Activated naive CD4-positive, alpha-beta T cell (primary cell): ENCODE measurements around the gene FOXP1.

ENCODE experiments used
- DNase-seq, 4 experiments: peaks; one replicate each; lab custom pipeline; 2025; lab: John Stamatoyannopoulos, UW

The FOXP1 gene

DNA sequence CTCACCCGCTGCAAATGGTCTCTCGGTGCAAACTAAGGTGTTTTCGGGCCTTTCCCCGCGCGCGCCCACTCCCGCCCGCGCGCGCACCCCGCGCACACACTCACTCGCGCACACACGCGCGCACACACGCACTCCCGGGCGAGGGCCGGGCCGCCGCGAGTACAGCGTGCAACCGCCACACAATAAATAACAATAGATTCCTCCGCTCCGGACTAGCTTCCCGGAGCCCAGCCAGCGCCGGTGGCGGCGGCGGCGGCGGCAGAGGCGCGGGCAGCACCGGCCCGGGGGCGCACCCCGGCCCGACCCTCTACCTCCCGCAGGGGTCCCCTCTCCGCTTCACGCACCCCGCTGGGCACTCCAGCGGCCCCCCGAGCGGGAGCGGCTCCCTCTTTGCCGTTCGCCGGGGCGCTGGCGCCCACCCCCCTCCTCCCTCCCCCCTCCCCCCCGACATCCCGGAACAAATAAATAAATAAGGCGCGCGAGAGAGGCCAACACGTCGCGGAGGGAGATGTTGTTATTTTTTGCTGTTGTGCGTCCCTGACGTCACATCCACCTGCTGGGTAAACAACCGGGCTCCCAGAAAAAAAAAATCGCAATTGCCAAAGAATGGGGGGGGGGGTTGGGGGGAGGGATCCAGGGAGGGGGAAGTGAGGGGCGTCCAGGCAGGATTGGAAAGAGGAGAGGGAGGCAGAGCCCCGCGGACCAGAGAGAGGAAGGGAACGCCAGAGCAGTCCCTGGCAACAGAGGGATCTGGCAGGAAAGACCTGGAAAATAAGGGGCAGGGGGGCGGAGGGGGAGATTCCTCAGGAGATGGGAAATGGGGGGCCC is at the start of gene FOXP1:
Gene FOXP1, minus strand, starts transcription at position 163 of the 828 bp plus-strand sequence. CDS start 385,347 bp downstream, outside the sequence.
- peak; percentile 21 to 54 (median 34) for DNase-seq

DNA sequence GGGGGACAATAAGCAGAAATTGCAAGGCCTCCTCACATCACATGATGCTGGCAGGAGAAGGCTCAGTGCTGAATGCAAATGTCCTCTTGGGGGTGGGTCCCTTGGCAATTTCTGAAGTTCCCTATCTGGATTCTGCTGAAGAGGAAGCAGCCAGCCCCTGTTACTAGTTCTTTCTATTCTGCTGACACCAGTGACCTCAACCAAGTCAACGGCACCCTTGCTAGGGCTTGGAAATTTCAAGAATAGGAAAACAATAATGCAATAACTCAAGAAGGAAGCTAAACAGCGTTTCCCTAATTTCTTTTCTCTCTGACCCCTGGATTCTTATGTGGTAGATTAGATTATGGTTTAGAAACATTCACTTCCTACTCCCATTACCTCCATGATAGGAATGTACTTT is 46.2 kb upstream of the FOXP1 start:
- no peak for DNase-seq

DNA sequence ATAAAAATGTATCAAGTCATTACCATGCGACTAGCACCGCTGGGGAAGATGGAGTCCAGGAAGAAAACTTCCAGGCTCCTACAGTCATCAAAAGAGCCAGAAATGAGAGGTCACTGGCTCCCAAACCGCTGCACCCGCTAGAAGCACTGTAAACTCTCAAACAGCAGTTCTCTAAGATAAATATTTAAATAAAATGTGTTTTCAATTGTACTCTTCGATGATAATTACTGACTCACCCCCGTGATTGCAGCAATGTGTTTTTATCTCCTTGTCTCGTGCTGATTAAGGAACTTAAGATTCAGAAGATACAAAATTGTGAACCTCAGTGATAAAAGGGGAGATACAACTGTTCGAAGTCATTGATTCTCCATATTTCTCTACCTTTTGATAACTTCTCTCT is 45.8 kb upstream of the FOXP1 start:
- DNase-seq = no peak

DNA sequence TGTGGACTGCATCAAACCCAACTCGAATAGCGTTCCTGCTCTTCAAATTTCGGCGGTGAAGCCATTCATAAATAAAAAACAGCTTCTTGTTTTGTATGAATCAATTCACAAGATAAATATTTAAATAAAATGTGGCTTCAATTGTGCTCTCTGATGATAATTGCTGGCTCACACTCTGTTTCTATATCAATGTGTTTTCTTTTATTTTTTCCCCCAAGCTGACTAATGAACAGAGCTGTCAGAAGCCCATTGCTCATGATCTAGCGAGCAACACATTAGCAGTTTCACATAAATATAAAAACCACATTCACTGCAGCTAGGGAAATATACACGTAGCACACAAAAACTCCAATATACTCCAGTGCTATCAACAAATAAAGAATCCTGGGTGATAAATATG is 45.0 kb upstream of the FOXP1 start:
- DNase-seq = no peak

DNA sequence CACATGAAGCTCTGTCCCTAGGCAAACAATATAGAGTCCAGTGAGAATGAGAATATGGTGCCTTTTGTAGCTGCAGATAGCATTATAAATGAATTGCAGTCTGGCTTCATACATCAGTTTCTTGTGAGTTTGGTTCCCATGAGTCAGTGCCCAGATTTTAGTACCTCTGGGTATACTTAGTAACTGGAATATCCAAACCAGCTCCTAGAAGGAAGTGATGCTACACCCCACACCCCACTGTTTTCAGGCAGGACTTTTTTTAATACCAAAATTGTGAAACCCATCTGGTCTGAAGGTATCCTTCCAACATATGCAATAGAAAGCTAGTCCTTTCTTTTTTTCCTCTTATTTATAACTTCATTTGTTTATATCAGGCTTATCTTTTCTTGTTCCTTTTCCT is 42.1 kb upstream of the FOXP1 start:
- no peak for DNase-seq

DNA sequence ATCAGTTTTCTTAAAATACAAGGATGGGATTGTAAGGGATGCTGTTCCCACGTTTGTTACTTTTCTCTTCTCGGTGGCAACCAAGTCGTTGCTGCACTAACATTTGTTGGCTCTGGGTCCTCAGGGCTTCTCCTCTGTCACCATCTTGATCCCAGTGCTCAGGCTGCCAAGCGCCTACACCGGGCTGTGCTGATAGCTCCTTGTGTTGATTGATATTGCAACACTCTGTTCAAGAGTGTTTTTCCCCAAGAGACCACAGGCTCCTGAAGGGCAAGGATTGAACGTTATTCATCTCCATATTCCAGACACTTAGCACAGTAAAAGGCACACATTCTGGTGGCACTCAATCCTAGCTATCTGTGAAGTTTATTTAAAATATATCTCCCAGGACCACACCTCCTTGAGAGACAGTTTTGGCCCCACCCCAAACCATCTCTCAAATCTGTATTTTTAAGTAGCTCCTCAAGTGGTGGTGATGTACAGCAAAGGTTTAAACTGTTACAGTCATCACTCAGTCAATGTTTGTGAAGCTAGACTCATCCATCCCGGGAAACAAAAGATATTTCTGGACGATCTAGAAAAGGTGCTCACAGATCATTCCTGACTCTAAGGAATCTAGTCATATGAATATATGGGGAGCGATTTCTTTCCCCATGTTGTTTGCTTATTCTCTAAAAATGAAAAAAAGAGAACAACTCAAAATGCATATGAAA is 38.5 kb upstream of the FOXP1 start:
- no peak for DNase-seq

DNA sequence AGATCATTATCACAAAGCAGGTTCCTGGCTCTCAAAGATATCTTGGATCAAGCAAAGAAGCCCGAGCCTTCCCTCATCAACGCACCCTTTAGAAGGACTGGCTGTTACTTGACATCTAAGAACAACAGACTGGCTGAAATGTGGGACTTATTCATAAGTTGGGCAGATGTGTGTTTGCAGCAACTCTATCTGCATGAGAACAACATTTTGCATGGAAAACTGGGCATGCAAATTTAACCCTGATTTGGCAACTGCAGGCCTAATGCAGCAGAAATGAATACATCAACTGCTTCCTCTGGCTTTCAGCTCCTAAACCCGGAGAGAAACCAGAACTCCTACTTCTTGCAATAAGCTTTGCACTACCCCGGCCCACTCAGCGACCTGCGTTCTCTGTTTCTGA is 35.0 kb upstream of the FOXP1 start:
- no peak for DNase-seq

DNA sequence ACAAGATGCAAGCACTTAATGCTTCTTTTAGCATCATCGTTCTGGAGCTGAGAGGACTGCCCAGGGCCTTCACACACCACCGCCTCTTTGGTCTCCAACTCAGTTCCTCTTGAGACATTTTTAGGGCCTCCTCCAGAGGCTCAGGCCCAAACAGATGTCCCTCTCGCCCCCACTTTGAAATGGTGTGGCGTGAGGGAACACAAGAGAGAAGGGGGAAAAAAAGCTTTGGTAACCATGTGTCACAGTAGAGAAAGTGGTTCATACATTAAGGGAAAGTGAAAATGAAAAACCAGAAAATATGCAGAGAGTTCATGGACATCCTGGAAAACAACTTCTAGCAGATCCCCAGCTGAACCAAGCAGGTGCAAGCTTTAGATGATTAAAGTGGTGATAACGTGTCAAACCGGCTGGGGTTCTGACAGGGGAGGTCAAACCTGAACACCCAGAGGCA is 33.1 kb upstream of the FOXP1 start:
- DNase-seq = no peak

DNA sequence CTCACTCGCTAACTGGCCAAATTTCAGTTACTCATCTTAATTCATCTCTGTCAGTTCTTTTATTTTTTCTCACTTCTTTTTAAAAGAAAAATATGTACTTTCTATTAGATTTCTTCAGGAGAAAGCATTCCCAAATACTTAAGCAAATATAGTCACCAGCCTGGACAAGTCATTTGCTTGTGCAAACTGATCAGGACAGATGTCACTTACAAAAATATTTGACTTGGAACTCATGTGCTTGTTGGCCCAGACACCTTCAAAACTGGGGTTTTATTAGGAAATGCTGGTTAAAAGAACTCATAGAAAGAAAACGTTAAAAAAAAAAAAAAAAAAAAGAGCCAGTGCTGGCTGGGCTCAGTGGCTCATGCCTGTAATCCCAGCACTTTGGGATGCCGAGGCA is 31.3 kb upstream of the FOXP1 start:
- no peak for DNase-seq

DNA sequence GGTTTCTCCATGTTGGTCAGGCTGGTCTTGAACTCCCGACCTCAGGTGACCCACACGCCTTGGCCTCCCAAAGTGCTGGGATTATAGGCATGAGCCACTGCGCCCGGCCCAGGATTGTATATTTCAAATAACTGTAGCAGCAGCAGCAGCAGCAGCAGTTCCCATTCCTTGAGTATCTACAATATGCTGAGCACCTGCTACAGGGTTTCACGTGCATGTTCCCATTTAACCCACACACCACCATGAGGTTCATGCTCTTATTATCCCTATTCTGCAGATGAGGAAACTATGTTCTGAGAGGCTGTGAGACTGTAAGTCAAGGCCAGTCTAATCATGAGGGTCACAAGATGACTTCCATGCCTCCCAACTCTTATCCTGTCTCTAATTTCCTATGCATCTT is 30.9 kb upstream of the FOXP1 start:
- DNase-seq = no peak

DNA sequence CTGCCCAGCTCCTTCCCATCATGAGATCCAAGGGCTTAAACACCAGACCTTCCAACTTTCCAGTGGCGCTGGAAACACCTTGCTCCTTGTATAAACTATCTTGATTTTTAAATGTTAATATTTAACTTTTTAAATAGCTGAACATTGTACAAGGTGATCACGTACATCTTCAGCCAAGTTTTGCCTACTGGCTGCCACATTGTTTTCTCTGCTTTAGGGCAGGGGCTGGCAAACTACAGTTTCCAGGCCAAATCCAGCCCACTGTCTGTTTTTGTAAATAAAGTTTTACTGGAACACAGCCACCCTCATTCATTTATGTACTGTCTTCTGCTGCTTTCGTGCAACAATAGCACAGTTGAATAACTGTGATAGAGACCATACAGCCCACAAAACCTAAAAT is 27.6 kb upstream of the FOXP1 start:
- no peak for DNase-seq

DNA sequence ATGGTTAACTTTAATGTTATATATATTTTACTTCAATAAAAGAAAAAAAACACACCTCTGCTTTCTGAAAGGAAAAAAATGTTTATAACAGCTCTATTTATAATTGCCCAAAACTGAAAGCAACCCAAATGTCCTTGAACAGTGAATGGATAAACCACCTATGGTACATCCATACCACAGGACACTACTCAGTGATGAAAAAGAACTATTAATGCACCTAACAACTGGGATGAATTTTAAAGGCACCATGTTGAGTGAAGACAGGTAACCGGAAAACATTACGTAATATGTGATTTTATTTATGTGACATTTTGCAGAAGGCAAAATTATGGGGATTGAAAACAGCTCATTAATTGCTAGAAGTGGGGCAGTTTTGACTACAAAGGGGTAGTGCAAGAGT is 23.8 kb upstream of the FOXP1 start:
- no peak for DNase-seq

DNA sequence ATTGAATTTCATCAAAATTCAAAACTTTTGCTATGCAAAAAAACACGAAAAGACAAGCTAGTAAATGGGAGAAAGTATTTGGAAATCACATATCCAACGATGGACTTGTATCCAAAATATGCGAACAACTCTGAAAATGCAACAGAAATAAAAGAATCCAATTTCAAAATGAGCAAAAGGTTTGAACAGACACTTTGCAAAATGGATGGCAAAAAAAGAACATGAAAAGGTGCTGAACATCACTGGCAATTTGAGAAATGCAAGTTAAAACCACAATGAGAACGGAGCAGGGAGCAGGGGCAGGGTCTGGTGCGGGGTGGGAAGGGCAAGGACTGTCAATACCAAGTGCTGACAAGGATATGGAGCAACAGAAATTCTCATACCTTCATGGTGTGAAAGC is 23.1 kb upstream of the FOXP1 start:
- DNase-seq = no peak

DNA sequence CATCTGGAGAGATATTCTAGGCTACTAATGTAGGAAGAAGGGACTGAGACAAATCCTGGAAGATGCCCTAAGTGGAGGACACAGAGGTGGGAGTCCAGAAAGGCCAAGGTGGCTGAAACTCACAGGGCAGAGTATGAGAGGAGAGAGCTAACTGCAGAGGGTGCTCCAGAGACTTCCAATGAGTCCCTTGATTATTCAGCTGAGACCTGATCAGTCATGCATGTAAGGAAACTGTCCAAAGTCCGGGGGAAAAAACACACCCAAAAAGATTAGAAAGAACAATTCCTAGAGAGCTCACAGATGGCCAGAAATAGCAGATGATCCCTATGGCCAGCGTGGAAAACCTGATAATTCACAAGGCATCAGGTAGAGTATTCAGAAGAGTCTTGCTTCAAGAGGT is 18.7 kb upstream of the FOXP1 start:
- no peak for DNase-seq

DNA sequence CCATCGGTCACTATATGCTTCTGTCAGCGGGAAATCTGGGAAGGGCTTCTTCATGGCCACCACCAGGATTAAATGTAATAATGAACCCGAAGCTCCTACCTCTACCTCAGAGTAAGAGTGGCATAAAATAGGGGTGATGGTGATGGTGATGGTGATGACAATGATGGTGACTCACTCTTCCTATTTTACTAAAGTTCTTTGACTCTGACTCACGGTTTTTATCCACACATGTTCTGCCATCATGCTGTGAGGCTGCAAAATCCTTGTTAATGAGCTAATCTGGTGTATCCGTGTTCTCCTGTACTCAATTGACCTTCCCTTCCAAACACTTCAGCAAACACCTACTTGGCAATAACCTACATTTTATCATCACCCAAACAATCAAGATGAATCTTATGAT is 18.3 kb upstream of the FOXP1 start:
- DNase-seq = no peak

DNA sequence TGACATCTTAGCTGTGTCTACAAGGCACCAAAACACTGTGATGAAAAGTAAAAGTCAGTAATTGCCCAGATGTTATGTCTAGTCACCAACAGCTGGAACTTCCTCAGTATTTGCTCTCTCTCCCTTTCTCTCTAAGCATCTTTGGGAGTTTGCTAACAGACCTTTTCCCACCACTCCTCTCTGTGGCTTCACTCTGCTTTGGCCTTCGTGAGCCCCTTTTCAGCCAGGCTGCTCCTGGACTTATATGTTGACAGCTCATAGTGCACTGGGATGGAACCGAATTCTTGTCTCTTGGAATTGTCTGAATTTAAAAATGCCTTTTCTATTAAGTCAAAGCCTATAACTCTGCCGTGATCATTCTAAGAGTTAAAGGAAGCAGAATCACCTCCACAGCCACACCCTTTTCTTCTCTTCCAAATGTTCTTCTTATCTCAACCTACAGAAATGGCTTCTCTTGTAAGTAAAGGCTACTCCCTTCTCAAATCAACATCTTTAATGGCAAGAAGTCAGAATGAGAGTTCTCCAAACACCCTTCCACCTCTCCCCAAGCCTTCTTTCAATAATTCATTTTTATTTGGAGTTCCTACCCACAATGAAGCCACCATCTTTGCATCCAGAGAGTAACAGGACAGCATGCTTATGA is 17.2 kb upstream of the FOXP1 start:
- no peak for DNase-seq

DNA sequence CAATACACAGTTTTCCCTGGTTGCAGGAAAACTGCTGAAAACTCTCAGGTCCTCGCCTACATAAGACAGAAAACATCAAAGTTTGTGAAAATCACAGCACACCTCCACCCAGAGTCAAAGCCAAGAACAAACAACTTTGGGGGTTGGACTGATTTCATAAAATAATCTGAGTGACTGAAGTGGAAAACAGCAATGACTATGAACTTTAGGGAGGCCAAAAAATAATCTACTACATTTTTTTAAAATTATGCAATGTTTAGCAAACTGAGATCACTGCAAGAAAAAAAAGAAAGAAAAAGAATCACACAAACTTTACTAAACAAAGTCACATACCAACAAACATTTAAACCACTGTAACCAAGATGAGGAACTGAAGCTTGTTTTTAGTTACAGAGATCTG is 15.9 kb upstream of the FOXP1 start:
- no peak for DNase-seq

DNA sequence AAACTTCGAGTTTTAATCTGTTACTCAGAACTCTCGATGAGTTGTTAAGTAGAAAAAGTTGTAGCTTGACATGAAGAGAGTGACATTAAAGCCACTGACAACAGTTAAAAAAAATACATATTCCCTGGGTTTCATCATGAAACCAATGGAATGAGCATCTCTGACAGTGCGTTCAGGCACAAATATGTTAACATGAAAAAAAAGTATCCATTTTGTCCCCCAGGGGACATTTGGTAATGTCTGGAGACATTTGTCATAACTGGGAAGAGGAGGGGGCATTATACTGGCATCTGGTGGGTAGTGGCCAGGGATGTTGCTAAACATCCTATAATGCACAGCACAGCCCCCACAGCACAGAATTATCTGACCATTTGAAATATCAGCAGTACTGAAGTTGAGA is 14.8 kb upstream of the FOXP1 start:
- DNase-seq = no peak

DNA sequence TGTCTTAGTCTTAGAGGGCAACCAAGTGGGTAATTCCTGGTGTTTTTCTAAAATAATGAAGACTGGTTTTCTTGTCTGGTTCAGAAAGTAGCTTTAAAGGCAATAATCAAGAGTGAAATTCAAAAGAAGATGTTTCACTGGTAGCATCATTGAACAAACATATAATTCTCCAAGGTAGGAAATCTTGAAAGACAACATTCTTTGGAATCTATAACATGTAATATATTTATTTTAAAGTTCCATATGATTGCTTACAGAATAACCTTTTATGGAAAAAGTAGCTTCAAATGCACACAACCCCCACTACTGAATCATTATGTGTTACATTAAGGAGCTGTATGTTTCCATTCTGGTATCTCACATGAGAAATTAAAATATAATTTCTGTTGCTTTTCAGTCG is 13.8 kb upstream of the FOXP1 start:
- DNase-seq = no peak

DNA sequence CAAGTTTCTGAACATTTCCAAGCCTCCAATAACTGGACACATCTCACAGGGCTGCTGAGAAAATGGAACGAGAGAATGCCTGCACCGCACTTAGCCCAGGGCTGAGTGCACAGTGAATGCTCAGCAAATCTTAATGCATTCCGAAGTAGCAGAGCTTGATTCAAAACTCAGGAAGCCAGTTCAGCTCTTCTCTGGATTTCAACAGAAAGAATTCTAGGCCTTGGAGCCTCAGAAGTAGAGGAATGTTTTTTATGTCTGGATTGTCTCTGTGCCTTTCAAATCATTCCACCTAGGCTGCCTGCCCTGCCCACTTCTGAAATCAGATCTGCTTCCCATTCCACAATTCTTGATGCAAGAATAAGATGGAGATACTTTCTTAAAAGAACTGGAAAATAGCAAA is 9.6 kb upstream of the FOXP1 start:
- DNase-seq = no peak

DNA sequence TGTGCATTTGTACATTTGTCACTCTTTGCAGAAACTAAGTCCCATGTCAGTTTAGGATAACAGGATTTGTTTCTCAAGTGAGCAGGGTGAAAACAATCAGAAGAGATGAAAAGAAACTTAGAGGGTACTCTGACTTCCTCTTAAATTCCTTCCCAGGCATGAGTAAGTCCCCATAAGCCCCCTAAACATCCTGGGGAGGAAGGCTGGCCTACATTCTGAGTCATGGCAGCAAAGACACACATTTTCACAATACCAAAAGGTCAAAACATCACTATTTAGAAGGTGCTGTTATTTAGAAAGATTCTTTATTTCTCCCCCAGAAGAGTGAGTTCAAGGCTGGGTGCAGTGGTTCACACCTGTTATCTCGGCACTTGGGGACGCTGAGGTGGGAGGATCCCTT is 7.6 kb upstream of the FOXP1 start:
- DNase-seq = no peak

DNA sequence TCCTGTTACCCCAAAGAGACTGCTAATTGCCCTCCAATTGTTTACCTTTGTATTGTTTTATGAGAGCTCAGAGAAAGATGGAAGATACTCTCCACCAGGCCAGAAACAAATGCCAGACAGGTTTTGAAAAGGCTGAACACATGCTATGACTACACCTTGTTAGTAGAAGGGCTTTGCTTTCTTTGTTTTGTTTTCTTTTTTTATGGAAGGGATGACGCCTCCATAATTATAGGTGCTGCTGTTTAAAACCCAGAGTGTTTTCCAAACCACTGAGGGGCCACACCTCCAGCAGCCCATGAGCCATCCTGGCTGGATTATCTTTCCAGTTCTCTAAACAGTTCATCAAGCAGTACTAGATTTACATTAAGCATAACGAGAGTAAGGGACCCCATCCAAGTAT is 5.6 kb upstream of the FOXP1 start:
- no peak for DNase-seq

DNA sequence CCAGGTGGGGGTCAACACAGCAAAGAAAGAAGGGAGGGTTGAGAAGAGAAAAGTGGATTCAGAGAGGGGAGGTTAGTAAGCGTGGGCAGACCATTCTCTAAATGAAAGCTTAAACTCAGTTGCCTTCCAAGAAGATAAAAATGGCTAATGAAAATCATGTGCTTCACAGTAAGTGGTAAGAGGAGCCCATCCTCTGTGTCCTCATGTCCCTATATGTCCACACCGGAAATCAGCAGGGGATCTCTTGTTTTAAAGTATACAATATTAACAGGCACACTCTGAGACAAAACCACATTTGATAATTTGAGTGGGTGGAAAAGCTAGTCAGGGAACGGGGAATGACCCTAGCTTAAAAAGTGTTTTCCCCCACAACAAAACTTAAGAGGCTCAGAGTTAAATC is 4.4 kb upstream of the FOXP1 start:
- no peak for DNase-seq
